Astrocyte of the hippocampus (primary cell): ENCODE data around the gene PACS1.
"Not testable (repeated sequence)": the region's sequence is repeated elsewhere in the genome, so short reads cannot be mapped to it uniquely, and the experiment has no call there.

ENCODE experiments used
- DNase-seq: peaks from one replicate; pipeline ENCODE4 v3.0.0; 2011; ENCODE audit warnings: low read depth, low spot score

The PACS1 gene

GRCh38 chr11:66075273-66075672, 5.2 kb downstream of the PACS1 start:
- no peak for DNase-seq

- DNase-seq = peak; percentile 81
These were observed 6.5 kb downstream of the PACS1 start for GRCh38 chr11:66076561-66076960.

- no peak for DNase-seq
These were observed 7.9 kb downstream of the PACS1 start for GRCh38 chr11:66077927-66078326.

GRCh38 chr11:66078949-66079348, 8.9 kb downstream of the PACS1 start:
- not testable (repeated sequence) for DNase-seq

DNA sequence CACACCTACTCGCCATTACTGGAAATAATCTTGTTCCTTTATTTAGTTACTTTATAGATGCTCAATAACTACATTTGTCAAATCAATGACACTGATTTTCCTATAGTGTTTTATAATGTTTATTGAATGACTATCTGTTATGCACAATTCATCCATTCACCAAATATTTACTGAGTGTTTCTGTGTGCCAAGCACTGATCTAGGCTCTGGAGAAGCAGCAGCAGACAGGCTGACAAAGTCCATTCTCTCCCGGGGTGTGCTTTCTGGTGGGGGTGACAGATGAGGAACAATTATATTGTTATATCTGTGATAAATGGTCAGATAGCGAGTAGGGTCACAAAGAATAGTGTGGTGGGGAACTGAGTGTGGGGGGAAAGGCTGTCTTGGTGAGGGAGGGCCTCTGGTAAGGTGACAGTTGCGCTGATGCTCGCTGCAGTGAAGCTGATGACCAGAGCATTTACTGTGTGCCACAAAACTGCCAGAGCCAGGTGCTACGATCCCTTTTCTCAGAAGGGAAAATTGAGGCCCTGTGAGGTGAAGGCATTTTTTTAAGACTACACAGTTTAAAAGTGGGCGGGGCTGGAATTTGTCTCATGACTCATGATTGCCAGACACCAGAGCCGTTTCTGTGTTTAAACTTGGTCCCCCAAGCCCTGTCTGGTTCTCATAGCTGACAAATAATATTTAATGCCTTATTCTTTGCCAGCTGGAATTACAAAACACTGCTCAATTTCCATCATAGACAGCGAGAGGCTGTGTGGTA, 10.2 kb downstream of the PACS1 start:
- DNase-seq = peak; percentile 55

GRCh38 chr11:66081505-66081904, 11.4 kb downstream of the PACS1 start:
- DNase-seq = peak; percentile 47

- DNase-seq = peak; percentile 39
These were observed 13.1 kb downstream of the PACS1 start for GRCh38 chr11:66082946-66083698.

- DNase-seq = no peak
These were observed 13.7 kb downstream of the PACS1 start for GRCh38 chr11:66083767-66084166.

DNA sequence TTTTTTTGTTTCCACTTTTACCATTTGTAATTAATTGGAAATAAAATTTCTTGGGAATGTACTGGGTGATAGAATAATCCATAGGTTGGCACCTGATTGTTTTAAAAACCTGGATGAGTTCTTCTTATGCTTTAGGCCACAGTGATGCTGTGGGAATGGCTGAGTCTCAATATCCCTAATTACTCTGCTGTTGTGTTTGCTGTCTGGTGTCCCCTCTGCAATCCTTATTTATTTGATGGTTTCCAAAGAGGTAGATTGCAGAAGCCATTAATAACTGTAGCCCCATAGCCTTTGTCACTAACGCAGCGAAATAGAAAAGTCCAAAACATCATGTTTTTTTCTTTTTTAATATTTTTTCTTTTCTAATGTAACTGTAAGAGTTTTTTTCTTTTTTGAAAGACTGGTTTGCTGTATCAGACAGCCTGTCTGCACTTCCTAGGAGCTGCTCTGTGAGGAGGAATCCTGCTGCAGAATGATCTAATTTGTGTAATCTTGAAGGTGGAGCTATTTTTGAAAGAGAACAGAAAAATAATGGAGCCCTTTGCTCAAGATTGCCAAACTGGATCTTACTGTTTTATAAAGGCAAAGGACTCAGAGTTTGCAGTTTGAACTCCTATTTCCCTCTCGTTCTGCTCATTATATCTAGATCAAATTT, 14.9 kb downstream of the PACS1 start:
- no peak for DNase-seq

DNA sequence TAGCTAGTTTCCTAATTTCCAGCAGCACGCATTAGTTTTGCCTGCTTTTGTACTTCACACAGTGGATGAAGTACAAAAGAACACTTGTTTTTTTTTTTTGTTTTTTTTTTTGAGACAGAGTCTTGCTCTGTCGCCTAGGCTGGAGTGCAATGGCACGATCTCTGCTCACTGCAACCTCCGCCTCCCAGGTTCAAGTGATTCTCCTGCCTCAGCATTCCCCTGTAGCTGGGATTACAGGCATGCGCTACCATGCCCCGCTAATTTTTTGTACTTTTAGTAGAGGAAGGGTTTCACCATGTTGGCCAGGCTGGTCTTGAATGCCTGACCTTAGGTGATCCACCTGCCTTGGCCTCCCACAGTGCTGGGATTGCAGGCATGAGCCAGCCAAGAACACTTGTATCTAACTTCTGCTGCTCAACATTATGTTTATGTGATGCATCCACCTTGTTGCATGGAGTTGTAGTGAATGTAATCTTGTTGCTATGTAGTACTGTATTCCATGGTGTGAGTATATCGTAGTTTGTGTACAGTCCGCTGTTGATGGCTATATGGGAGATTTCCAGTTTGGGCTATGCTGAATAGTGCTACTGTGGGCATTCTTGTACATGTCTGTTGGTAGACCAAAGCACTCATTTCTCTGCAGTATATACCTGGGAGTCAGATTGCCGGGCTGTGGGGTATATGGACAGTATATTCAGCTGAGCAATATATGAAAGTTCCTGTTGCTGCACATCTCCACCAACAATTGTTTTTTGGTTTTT, 17.3 kb downstream of the PACS1 start:
- DNase-seq = no peak

DNA sequence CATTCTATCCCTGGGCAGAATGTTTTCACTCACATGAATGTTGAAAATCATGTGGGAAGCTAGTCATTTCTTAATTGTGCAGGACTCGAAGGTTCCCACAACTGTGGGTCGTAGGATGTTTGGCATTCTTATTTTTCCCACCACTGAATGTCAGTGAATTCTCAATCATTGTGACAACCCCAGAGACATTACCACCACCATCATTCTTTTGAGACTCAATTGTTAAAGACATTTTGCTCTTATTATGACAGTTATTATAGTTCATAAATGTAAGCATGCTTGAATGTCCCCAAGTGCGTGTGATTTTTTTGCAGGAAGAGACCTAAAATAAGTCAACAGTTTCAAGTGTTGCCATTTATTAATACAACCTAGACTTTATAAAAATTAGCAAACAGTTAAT, 19.0 kb downstream of the PACS1 start:
- DNase-seq = no peak

DNA sequence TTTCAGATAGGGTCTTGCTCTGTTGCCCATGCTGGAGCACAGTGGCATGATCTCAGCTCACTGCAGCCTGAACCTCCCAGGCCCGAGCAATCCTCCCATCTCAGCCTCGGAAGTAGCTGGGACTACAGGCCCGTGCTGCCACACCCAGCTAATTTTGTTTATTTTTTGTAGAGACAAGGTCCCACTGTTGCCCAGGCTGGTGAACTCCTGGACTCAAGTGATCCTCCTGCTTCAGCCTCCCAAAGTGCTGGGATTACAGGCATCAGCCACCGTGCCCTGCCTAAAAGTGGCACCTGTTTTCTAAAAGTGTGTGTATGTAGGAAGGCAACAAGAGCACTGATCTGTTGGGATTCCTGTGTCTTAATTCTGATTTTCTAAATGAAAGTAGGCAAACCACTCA, 20.2 kb downstream of the PACS1 start:
- no peak for DNase-seq

- not testable (repeated sequence) for DNase-seq
These were observed 22.1 kb downstream of the PACS1 start for GRCh38 chr11:66092125-66092524.

DNA sequence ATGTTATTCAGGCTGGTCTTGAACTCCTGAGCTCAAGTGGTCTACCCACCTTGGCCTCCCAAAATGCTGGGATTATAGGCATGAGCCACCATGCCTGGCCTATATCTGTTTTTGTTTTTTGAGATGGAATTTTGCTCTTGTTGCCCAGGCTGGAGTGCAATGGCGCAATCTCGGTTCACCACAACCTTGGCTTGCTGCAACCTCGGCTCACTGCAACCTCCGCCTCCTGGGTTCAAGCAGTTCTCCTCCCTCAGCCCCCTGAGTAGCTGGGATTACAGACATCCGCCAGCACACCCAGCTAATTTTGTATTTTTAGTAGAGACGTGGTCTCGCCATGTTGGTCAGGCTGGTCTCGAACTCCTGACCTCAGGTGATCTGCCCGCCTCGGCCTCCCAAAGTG, 29.7 kb downstream of the PACS1 start:
- DNase-seq = not testable (repeated sequence)

DNA sequence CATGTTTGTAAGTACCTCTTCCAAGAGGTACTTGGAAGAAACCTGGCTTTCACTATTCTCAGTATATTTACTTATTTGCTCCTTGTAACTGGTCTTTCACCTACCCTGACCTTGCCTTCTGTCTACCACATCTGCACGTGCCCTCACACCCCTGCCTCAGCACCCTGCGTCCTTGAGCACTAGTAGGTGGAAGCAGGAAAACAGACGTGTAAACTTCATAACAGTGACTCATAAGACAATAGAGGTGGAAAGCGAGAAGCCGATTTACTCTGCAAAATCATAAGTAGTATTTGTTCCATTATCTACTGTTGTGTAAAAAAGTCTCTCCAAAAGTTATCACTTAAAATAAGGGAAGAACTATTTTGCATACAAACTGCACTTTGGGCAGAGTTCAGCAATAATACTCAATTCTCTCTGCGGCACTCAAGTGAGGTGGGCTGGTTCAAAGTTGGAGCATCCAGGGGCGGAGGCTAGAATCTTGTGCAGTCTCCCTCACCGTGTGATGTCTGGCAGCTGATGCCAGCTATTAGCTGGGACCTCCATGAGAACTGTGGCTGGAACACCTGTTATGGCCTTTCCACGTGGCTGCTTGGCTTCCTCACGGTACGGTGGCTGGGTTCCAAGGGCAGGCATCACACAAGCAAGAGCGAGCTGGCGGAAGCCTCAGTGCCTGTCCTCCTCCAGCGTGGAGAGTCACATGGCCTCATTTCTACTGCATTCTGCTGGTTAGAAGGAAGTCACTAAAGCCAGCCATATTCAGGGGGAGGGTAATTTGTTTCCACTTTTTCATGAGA, 30.4 kb downstream of the PACS1 start:
- DNase-seq = peak; percentile 42

- no peak for DNase-seq
These were observed 31.0 kb downstream of the PACS1 start for GRCh38 chr11:66101066-66101464.

GRCh38 chr11:66104057-66104638, 34.1 kb downstream of the PACS1 start:
- no peak for DNase-seq

DNA sequence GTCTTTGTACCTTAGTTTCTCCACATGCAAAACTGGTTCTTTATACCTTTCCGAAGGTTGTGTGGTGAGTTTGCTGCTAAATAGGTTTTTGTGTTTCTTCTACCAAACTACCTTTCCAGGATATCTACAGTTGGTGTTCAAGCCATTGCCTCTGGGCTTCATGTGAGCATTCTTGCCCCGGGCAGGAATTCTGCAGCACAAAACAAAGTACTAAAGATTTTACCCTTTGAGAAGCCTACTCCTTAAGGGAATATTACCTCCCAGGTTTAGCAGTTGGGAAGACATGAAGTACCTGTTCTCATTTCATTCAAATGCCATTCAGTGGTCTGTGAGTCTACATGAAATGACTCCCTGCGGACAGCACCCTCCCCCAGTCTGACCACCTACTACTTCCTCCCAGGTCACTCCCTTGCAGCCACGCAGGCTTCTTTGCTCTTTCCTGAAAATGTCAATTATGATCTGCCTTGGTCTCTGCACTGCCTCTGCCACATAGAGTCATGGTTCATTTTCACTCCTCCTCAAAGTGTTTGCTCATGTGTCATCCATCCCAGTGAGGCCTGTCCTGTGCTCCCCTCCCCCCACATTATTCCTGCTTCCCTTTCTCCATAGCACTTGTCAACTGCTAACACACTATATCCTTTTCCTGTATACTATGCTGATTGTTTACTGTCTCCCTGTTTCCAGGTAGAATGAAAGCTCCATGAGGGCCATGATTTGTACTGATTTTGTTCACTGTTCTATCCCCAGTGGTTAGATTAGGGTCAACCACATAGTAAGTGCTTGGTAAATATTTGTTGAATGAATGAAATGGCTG, 36.9 kb downstream of the PACS1 start:
- no peak for DNase-seq

DNA sequence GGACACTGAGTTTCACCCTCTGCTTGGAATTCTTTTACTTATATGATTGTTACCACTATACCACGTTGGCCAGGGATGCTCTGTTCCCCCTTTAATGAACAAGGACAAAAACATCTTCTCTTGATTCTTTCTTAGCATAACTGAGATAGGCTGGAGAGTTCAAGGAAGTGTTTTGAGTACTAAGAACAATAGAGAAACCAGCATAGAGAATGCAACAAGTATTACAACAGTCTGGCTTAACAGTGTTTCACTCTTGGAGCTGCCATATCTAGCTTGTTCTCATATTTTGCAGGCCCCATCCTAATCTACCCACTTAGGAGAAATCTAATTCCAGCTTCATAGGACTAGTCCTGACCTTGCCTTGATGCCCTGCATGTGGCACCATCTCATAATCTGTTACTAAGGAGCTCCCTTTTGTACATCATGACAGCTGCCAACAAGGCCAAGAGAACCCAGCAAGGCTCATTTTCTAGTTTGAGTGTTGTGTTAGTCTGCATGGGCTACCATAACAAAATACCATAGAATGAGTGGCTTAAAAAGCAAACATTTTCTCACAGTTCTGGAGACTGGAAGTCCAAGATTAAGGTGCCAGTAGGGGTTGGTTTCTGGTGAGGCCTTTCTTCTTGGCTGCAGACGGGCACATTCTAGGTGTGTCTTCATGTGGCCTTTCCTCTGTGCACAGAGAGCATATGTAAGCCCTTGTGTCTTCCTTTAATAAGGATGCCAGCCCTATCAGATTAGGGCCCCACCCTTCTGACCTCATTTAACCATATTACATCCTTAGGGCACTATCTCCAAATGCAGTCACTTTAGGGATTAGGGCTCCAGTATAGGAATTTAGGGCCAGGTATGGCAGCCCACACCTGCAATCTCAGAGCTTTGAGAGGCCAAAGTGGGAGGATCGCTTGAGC, 37.8 kb downstream of the PACS1 start:
- no peak for DNase-seq
